Measurements from ENCODE around the gene GPR183.

Gene GPR183

GRCh38 chr13:99307247-99307646 is at the start of gene GPR183:
GPR183 (minus strand) TSS chr13:99307399; CDS start chr13:99296145, 11,254 bp downstream.
- no peak for DNase-seq

GRCh38 chr13:99356262-99357091 is 49.3 kb upstream of the GPR183 start:
- no peak for DNase-seq

GRCh38 chr13:99356012-99356261 is 48.7 kb upstream of the GPR183 start:
- no peak for DNase-seq

GRCh38 chr13:99355267-99356011 is 48.2 kb upstream of the GPR183 start:
- no peak for DNase-seq

- DNase-seq, result no peak
Measured at GRCh38 chr13:99354371-99354951, 47.3 kb upstream of the GPR183 start.

- no peak for DNase-seq
Measured at GRCh38 chr13:99353836-99354235, 46.6 kb upstream of the GPR183 start.

GRCh38 chr13:99353246-99353600 is 46.0 kb upstream of the GPR183 start:
- no peak for DNase-seq

GRCh38 chr13:99352351-99353245 is 45.4 kb upstream of the GPR183 start:
- no peak for DNase-seq

GRCh38 chr13:99351772-99352171 is 44.6 kb upstream of the GPR183 start:
- no peak for DNase-seq

GRCh38 chr13:99350191-99350590 is 43.0 kb upstream of the GPR183 start:
- no peak for DNase-seq

- DNase-seq, result no peak
Measured at GRCh38 chr13:99347911-99348451, 40.8 kb upstream of the GPR183 start.

- DNase-seq, result no peak
Measured at GRCh38 chr13:99347335-99347878, 40.2 kb upstream of the GPR183 start.

- DNase-seq, result no peak
Measured at GRCh38 chr13:99346335-99347042, 39.3 kb upstream of the GPR183 start.

- DNase-seq, result no peak
Measured at GRCh38 chr13:99345345-99345744, 38.1 kb upstream of the GPR183 start.

- no peak for DNase-seq
Measured at GRCh38 chr13:99344610-99345208, 37.5 kb upstream of the GPR183 start.

- no peak for DNase-seq
Measured at GRCh38 chr13:99342723-99343315, 35.6 kb upstream of the GPR183 start.

- DNase-seq, result no peak
Measured at GRCh38 chr13:99341969-99342722, 34.9 kb upstream of the GPR183 start.

GRCh38 chr13:99340638-99341037 is 33.4 kb upstream of the GPR183 start:
- DNase-seq, result no peak

GRCh38 chr13:99339736-99340397 is 32.7 kb upstream of the GPR183 start:
- DNase-seq, result no peak

Measured in NCI-H2081 treated with DMSO at 0.1 percent for 48 hours (cell line).